H7 (cell line): ENCODE measurements around the gene TMEM135. TPM values are rescaled to one million over a fixed set of nuclear protein-coding genes. Genes with fewer than 3 reads are reported as not detected.
A peak's percentile ranks its signal among the peaks of the same experiment; 100 is the strongest.

Experiments used
- DNase-seq: peaks from one replicate; pipeline ENCODE4 v3.0.0; 2012
- H3K27me3 ChIP-seq: 2 replicates; pipeline ENCODE4 v1.6.0; 2011; ENCODE audit warnings: mild to moderate bottlenecking, low read length; ENCODE audit not compliant: control insufficient read depth, insufficient read depth
- H3K36me3 ChIP-seq: replicated peaks from 2 replicates; pipeline ENCODE4 v1.5.1; 2011; ENCODE audit warnings: low read length; ENCODE audit not compliant: control insufficient read depth, insufficient read depth
- H3K4me3 ChIP-seq: 2 replicates; pipeline ENCODE4 v1.5.1; 2011; ENCODE audit warnings: low read depth, mild to moderate bottlenecking, control low read depth, low read length, moderate library complexity; ENCODE audit not compliant: insufficient read depth
- total RNA-seq: library from RNA; depleted of rRNA; stranded (reverse); fragments of >200 nt; shearing (Covaris generic); gene quantifications from 2 replicates; pipeline ENCODE4 v1.2.3, GENCODE V29; 2014

The TMEM135 gene
- total RNA-seq, 1 experiment from 2014 or later: 27.9 TPM

- Histone ChIP-seq H3K27me3 (no peaks in the 10 kb centered on the region), H3K4me3 (no peak overlapping the region), H3K36me3 (no peaks in the 10 kb centered on the region)
- no peak for DNase-seq
Observed at GRCh38 chr11:87338046-87338639, 300.4 kb downstream of the TMEM135 start.

DNA sequence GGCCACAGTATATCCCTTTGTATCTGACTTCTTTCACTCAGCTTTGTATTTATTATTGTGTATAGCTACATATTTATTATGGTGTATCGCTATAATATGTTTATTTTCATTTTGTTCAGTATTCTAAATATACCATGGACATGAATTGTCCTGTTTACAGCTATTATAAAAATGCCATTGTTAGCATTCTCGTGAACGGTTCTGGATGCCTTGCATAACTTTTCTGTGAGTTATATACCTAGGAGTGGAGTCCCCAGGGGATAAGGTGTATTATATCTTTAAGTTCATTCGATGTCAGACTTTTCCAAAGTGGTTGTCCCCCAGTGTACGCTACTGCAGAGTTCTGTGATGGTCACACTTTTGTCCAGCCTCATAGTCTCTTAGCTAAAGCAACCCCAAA, 301.7 kb downstream of the TMEM135 start:
- DNase-seq: no peak
- H3K36me3 ChIP-seq: no peaks in the 10 kb centered on the region

GRCh38 chr11:87347441-87347840, 309.7 kb downstream of the TMEM135 start:
- Histone ChIP-seq H3K27me3 (no peaks in the 10 kb centered on the region), H3K36me3 (no peaks in the 10 kb centered on the region), H3K4me3 (no peak overlapping the region)
- DNase-seq: no peak

More for the DNA sequence above, 301.7 kb downstream of the TMEM135 start:
- no peaks in the 10 kb centered on the region for H3K27me3 ChIP-seq
- no peak overlapping the region for H3K4me3 ChIP-seq

GRCh38 chr11:87347854-87348253, 310.1 kb downstream of the TMEM135 start:
- Histone ChIP-seq H3K27me3 (no peaks in the 10 kb centered on the region), H3K4me3 (no peak overlapping the region)
- DNase-seq: no peak

GRCh38 chr11:87351676-87352075, 313.9 kb downstream of the TMEM135 start:
- no peaks in the 10 kb centered on the region for H3K27me3 ChIP-seq
- H3K4me3 ChIP-seq: no peak overlapping the region
- DNase-seq: no peak
- no peaks in the 10 kb centered on the region for H3K36me3 ChIP-seq

More at GRCh38 chr11:87347854-87348253, 310.1 kb downstream of the TMEM135 start:
- H3K36me3 ChIP-seq: no peaks in the 10 kb centered on the region

DNA sequence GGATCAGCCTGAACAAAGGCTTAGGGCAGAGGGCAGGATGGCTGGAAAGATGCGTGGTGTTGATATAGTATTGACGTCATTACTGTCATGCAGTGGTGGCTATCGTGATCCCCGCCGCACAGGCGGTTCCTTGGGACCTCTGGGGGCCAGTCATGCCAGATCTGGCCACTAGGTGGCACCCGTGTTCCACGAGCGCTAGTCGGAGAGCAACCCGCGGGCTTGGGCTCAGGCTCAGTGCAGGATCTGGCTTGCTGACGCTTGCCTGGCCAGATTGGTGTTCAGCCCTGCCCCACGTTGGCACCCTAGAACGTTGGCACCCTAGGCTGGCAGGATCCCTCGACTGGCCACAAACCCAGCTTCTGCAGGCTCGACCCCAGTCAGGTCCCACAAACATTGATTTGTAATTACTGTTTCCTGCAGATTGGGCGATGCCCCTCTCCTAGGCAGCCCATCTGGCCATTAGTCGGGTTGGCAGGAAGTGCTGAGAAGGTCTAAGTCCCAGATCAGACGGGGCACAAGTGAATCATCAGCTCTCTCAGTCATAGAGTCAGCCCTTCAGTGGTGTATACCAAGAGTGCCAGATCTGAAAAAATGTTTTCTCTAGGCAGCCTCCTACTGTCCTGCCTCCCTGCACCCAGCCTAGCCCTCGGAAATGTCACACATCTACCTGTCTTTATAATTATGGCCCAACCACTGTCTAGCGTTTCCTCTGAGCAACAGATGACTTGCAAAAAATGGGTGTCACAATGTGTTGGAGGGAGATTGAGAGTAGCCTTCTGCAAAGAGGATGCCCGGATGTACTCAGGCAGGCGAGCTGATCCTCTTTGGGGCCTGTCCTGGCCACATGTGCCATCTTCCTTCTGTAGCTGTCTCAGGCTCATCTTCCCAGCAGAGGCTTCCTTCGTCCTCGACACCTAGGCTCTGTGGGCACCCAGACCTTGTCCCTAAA, 315.3 kb downstream of the TMEM135 start:
- no peak overlapping the region for H3K4me3 ChIP-seq
- peak; percentile 86 for DNase-seq
- no peaks in the 10 kb centered on the region for H3K27me3 ChIP-seq
- no peaks in the 10 kb centered on the region for H3K36me3 ChIP-seq

GRCh38 chr11:87353771-87354345, 316.1 kb downstream of the TMEM135 start:
- Histone ChIP-seq H3K36me3 (no peaks in the 10 kb centered on the region), H3K27me3 (no peaks in the 10 kb centered on the region), H3K4me3 (no peak overlapping the region)
- DNase-seq: no peak

DNA sequence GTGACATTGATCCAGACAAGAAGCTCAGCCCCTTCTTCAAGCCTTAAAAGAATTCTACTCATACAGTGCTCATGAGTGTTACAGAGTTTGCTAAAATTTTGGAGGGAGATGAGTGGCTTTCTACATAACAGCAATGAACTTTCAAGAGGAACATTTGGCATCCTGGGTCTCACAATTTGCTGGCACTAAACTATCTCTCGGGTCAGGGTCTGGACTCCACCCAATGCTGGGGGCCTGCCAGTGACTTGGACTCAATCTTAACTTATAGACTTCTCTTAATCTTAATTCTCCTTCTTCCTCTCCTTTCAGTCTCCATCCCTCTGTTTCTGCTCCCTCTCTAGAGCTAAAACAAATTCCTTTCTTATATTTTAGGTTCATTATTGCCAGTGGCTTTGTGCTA, 317.9 kb downstream of the TMEM135 start:
- H3K4me3 ChIP-seq: no peak overlapping the region
- H3K27me3 ChIP-seq: no peaks in the 10 kb centered on the region
- no peak for DNase-seq
- H3K36me3 ChIP-seq: no peaks in the 10 kb centered on the region

GRCh38 chr11:87356428-87356827, 318.7 kb downstream of the TMEM135 start:
- Histone ChIP-seq H3K4me3 (no peak overlapping the region), H3K27me3 (no peaks in the 10 kb centered on the region)
- no peak for DNase-seq

GRCh38 chr11:87358461-87358860, 320.7 kb downstream of the TMEM135 start:
- Histone ChIP-seq H3K27me3 (no peaks in the 10 kb centered on the region), H3K36me3 (no peaks in the 10 kb centered on the region), H3K4me3 (no peak overlapping the region)
- no peak for DNase-seq

More at GRCh38 chr11:87356428-87356827, 318.7 kb downstream of the TMEM135 start:
- no peaks in the 10 kb centered on the region for H3K36me3 ChIP-seq

GRCh38 chr11:87359401-87359800, 321.7 kb downstream of the TMEM135 start:
- Histone ChIP-seq H3K4me3 (no peak overlapping the region), H3K27me3 (no peaks in the 10 kb centered on the region), H3K36me3 (no peaks in the 10 kb centered on the region)
- DNase-seq: no peak

- DNase-seq: no peak
- Histone ChIP-seq H3K27me3 (no peaks in the 10 kb centered on the region), H3K4me3 (no peak overlapping the region), H3K36me3 (no peaks in the 10 kb centered on the region)
Observed at GRCh38 chr11:87361891-87362290, 324.2 kb downstream of the TMEM135 start.

DNA sequence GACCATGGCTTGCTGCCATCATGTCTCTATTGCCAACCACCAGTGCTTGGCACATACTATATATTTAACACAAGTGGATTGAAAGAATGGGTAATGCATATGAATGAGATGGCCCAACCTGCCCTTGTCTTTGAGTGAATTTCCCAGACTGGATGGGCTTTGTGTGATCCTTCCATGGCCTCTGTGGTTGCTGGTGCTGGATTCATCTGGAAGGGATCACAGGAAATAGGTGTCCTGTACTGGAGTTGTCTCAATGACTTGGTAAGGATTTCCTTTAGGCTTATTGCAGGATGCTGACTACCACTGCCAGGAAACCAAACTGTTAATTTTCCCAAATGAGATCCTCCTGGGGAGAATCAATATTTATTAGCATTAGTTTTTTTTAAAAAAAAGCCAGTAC, 328.6 kb downstream of the TMEM135 start:
- H3K36me3 ChIP-seq: no peaks in the 10 kb centered on the region
- DNase-seq: no peak
- H3K4me3 ChIP-seq: no peak overlapping the region
- no peaks in the 10 kb centered on the region for H3K27me3 ChIP-seq

- Histone ChIP-seq H3K4me3 (no peak overlapping the region), H3K36me3 (no peaks in the 10 kb centered on the region), H3K27me3 (no peaks in the 10 kb centered on the region)
- no peak for DNase-seq
Observed at GRCh38 chr11:87366763-87367405, 329.1 kb downstream of the TMEM135 start.
